ENCODE results near the gene BBS9. TPM values are rescaled to one million over a fixed set of nuclear protein-coding genes. Genes with fewer than 3 reads are reported as not detected.

BBS9 gene
- total and polyA plus RNA-seq, 2 donors (not counting 1 experiment from before 2014, with no cell fraction given) = 8.4 to 45.2 TPM

GRCh38 chr7:33091111-33091531 is 38.2 kb upstream of the BBS9 start:
- no CpG with 5 or more reads among the region's 4 CpGs for WGBS (ENCODE audit: insufficient coverage)
- Mint-ChIP-seq H3K27me3 (no peaks in the 10 kb centered on the region), H3K4me3 (no peak overlapping the region), H3K27ac (no peak overlapping the region), H3K9me3 (ENCODE audit: insufficient read depth) (peaks cover 2% of the 10 kb centered on the region), H3K4me1 (peaks cover 13% of the 10 kb centered on the region)
- CTCF ChIA-PET = no interaction called here
- peaks cover 5 to 8% of the 10 kb centered on the region in 2 donors for H3K4me1 ChIP-seq (ENCODE audit: control insufficient read depth in 2 of 2, insufficient read depth in 2 of 2, low read length in 2 of 2)
- peaks cover 8 to 27% of the 10 kb centered on the region in 2 experiments for H3K36me3 ChIP-seq (replicated peaks in 1 of 2; ENCODE audit: control extremely low read depth in 1 of 2, control insufficient read depth in 1 of 2, extremely low read depth in 1 of 2, insufficient read depth in 2 of 2, low read length in 1 of 2)
- DNase-seq (no peak), ATAC-seq (ENCODE audit: low read depth) (no peak)
- TF ChIP-seq CTCF (IDR thresholded peaks at IDR 0.05) = no peak
- TF ChIP-seq EZH2 (IDR thresholded peaks at IDR 0.05; ENCODE audit: borderline replicate concordance, insufficient read depth, low read depth, low read length, poor library complexity, severe bottlenecking) = no peak
- no peak overlapping the region for H3K4me3 ChIP-seq (ENCODE audit: control extremely low read depth in 1 of 5, extremely low read depth in 1 of 5, insufficient read depth in 1 of 5, low read depth in 2 of 5, low read length in 4 of 5)
- peaks cover 0 to 7% (median 1%) of the 10 kb centered on the region in 3 donors for H3K9me3 ChIP-seq (ENCODE audit: control extremely low read depth in 1 of 3, control insufficient read depth in 2 of 3, insufficient read depth in 1 of 3, low read length in 2 of 3)
- no peak overlapping the region for H3K9ac ChIP-seq (ENCODE audit: low read length)
- intact Hi-C loops (cut with micrococcal nuclease) = no loop called here
- H4K20me1 ChIP-seq (ENCODE audit: control insufficient read depth, insufficient read depth, low read length, poor library complexity, severe bottlenecking) = no peaks in the 10 kb centered on the region
- H3K4me2 ChIP-seq (replicated peaks; ENCODE audit: low read depth, low read length, poor library complexity, severe bottlenecking) = no peak overlapping the region
- H3K27ac ChIP-seq (ENCODE audit: low read length in 2 of 2) = no peak overlapping the region
- no peaks in the 10 kb centered on the region for H3K27me3 ChIP-seq (replicated peaks in 1 of 4; ENCODE audit: control extremely low read depth in 1 of 4, control insufficient read depth in 3 of 4, insufficient read depth in 4 of 4, low read length in 3 of 4)
- H2AFZ ChIP-seq (ENCODE audit: insufficient read depth, low read depth, low read length, poor library complexity, severe bottlenecking) = no peak overlapping the region
- H3K79me2 ChIP-seq (ENCODE audit: control insufficient read depth, insufficient read depth, low read length) = no peaks in the 10 kb centered on the region
- POLR2A ChIA-PET = no interaction called here

GRCh38 chr7:33091641-33092191 is 37.6 kb upstream of the BBS9 start:
- Histone ChIP-seq H2AFZ (ENCODE audit: insufficient read depth, low read depth, low read length, poor library complexity, severe bottlenecking) (no peak overlapping the region), H3K4me1 (ENCODE audit: control insufficient read depth in 2 of 2, insufficient read depth in 2 of 2, low read length in 2 of 2) (peaks cover 5 to 8% of the 10 kb centered on the region in 2 donors)

More at GRCh38 chr7:33091641-33092191, 37.6 kb upstream of the BBS9 start:
- ChIA-PET POLR2A (no interaction called here), CTCF (interaction anchor here (0.9 kb wide), 1 partner anchor 31 kb away, joined by 3 read pairs; no protein-coding TSS in a partner anchor)
- no peak overlapping the region for H3K9ac ChIP-seq (ENCODE audit: low read length)
- peaks cover 2% of the 10 kb centered on the region for H3K9me3 Mint-ChIP-seq (ENCODE audit: insufficient read depth)
- no peaks in the 10 kb centered on the region for H4K20me1 ChIP-seq (ENCODE audit: control insufficient read depth, insufficient read depth, low read length, poor library complexity, severe bottlenecking)
- WGBS (ENCODE audit: insufficient coverage) = 89% methylated on average over 5 of the region's 5 CpGs
- ATAC-seq (ENCODE audit: low read depth) = no peak
- intact Hi-C loops (cut with micrococcal nuclease) = no loop called here
- peaks cover 0 to 2% (median 0%) of the 10 kb centered on the region in 3 donors for H3K9me3 ChIP-seq (ENCODE audit: control extremely low read depth in 1 of 3, control insufficient read depth in 2 of 3, insufficient read depth in 1 of 3, low read length in 2 of 3)
- no peak overlapping the region for H3K27ac Mint-ChIP-seq
- no peak overlapping the region for H3K4me3 Mint-ChIP-seq
- H3K4me3 ChIP-seq (ENCODE audit: control extremely low read depth in 1 of 5, extremely low read depth in 1 of 5, insufficient read depth in 1 of 5, low read depth in 2 of 5, low read length in 4 of 5) = no peak overlapping the region
- TF ChIP-seq CTCF (IDR thresholded peaks at IDR 0.05) = no peak
- DNase-seq = no peak
- peaks cover 13% of the 10 kb centered on the region for H3K4me1 Mint-ChIP-seq
- peaks cover 8 to 33% of the 10 kb centered on the region in 2 experiments for H3K36me3 ChIP-seq (replicated peaks in 1 of 2; ENCODE audit: control extremely low read depth in 1 of 2, control insufficient read depth in 1 of 2, extremely low read depth in 1 of 2, insufficient read depth in 2 of 2, low read length in 1 of 2)
- no peaks in the 10 kb centered on the region for H3K27me3 ChIP-seq (replicated peaks in 1 of 4; ENCODE audit: control extremely low read depth in 1 of 4, control insufficient read depth in 3 of 4, insufficient read depth in 4 of 4, low read length in 3 of 4)
- H3K79me2 ChIP-seq (ENCODE audit: control insufficient read depth, insufficient read depth, low read length) = no peaks in the 10 kb centered on the region
- H3K4me2 ChIP-seq (replicated peaks; ENCODE audit: low read depth, low read length, poor library complexity, severe bottlenecking) = no peak overlapping the region
- no peak overlapping the region for H3K27ac ChIP-seq (ENCODE audit: low read length in 2 of 2)
- H3K27me3 Mint-ChIP-seq = no peaks in the 10 kb centered on the region

Measured in B cell (primary cell).